Panc1 (cell line): ENCODE data around the gene TACC2. TPM values are rescaled to one million over a fixed set of nuclear protein-coding genes. Genes with fewer than 3 reads are reported as not detected.

Source experiments
- ATAC-seq: fragments of 200-7000 bp; cut with Tn5 transposase; 2 replicates; pipeline ENCODE4 v1.9.1; 2020; ENCODE audit warnings: mild to moderate bottlenecking, moderate library complexity
- BruUV-seq: library from RNA; stranded (reverse); fragments of 400-500 nt; replicated peaks from 2 replicates; lab custom pipeline; 2021; lab: Mats Ljungman, UMichigan
- CTCF ChIA-PET: fragments of 300-600 bp; sonication (Branson Sonifier 250); formaldehyde crosslinking; loops from one replicate; lab custom pipeline; 2022; ENCODE audit warnings: antibody characterized with exemption; lab: Charles Lee
- POLR2A ChIA-PET: fragments of 300-600 bp; sonication (Branson Sonifier 250); formaldehyde crosslinking; loops from one replicate; lab custom pipeline; 2022; ENCODE audit warnings: antibody characterized with exemption; lab: Charles Lee
- DNase-seq: peaks from one replicate; pipeline ENCODE4 v3.0.0-alpha.2; 2010; ENCODE audit warnings: low read depth, low spot score
- H3K27ac ChIP-seq: 2 replicates; pipeline ENCODE4 v1.5.1; 2011; ENCODE audit warnings: mild to moderate bottlenecking, low read length, inconsistent platforms
- H3K27me3 ChIP-seq: fragments of 200-500 bp; sonication (Bioruptor generic); 2 replicates; pipeline ENCODE4 v1.6.0; 2014; ENCODE audit warnings: low read length, inconsistent platforms; ENCODE audit not compliant: control insufficient read depth, insufficient read depth
- H3K36me3 ChIP-seq: fragments of 200-500 bp; sonication (Bioruptor generic); 2 replicates; pipeline ENCODE4 v1.5.1; 2014; ENCODE audit warnings: inconsistent platforms, mild to moderate bottlenecking, low read length, moderate library complexity; ENCODE audit not compliant: control insufficient read depth, insufficient read depth
- H3K4me1 ChIP-seq: 2 replicates; pipeline ENCODE4 v1.5.1; 2011; ENCODE audit warnings: inconsistent platforms, mild to moderate bottlenecking, low read length, moderate library complexity; ENCODE audit not compliant: control insufficient read depth, insufficient read depth
- H3K4me3 ChIP-seq, 2 experiments: 2 replicates each; pipeline ENCODE4 v1.5.1; 2011 to 2012; ENCODE audit warnings: low read depth in 2 of 2, low read length in 2 of 2, mild to moderate bottlenecking in 2 of 2, inconsistent platforms in 1 of 2, moderate library complexity in 1 of 2
- H3K9me3 ChIP-seq: fragments of 200-500 bp; sonication (Bioruptor generic); 2 replicates; pipeline ENCODE4 v1.5.1; 2014; ENCODE audit warnings: low read depth, mild to moderate bottlenecking, inconsistent platforms, low read length, moderate library complexity; ENCODE audit not compliant: control insufficient read depth, insufficient read depth
- POLR2AphosphoS5 ChIP-seq: IDR thresholded peaks from 2 replicates; pipeline ENCODE4 v1.6.1; 2012; ENCODE audit warnings: mild to moderate bottlenecking, low read depth, low read length, moderate library complexity
- SIN3A ChIP-seq: IDR thresholded peaks from 2 replicates; pipeline ENCODE4 v1.6.1; 2012; ENCODE audit warnings: low read depth, mild to moderate bottlenecking, low read length, moderate library complexity, borderline replicate concordance; ENCODE audit not compliant: insufficient read depth
- TCF7L2 ChIP-seq: IDR thresholded peaks from 2 replicates; pipeline ENCODE4 v1.6.1; 2011; ENCODE audit warnings: mild to moderate bottlenecking, low read depth, low read length, inconsistent platforms
- in situ Hi-C: cut with HindIII; loops from 2 replicates; pipeline ENCODE4 v1.10.0; 2016; ENCODE audit warnings: low sequenced_read_pairs, low pct_unique_long_range_greater_than_20kb
- intact Hi-C: fragments of 100-400 bp; cut with micrococcal nuclease; formaldehyde crosslinking; loops from one replicate; pipeline ENCODE4 v1.10.0; 2022; ENCODE audit not compliant: unreplicated experiment
- total RNA-seq: library from RNA; stranded (reverse); gene quantifications from one replicate; pipeline ENCODE4 v1.2.1, GENCODE V29; 2021; ENCODE audit not compliant: unreplicated experiment
- TF ChIP-seq, protein P1 (sequence below): fragments of 450-650 bp; IDR thresholded peaks from 2 replicates; pipeline ENCODE4 v1.5.1; 2017; ENCODE audit warnings: mild to moderate bottlenecking
- TF ChIP-seq, protein P2 (sequence below), 2 experiments: IDR thresholded peaks; 2 replicates each; pipeline ENCODE4 v1.6.1; 2011 to 2012; ENCODE audit warnings: low read depth in 2 of 2, control low read depth in 1 of 2, low read length in 1 of 2, mild to moderate bottlenecking in 1 of 2, moderate library complexity in 1 of 2; ENCODE audit not compliant: insufficient read depth in 1 of 2

Gene TACC2
- total RNA-seq, 1 experiment from 2014 or later: 133 TPM

DNA sequence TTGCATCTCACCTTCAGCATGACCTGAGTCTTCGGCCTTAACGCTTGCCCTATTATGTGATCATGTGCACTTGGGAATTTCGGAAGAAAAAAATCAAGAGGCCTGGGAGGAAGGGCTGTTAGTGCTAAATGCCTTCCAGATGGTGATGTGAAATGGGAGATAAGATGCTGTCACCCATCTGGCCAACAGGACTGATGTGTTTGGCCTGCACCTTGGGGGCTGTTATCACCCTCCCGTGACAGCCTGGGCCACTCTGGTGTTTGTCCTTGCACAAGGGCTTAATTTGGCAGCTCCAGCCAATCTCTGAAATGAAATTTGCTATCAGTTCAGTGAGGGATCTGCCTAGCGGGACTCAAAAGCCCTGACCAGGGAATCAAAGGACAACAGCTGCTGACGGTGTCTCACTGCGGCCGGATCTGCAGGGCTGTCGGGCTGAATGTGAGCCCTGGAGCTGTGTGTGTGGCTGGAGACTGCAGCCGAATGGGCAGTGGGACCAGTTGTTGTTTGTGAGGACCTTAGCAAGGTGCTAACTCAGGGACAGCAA lies 150.7 kb downstream of the TACC2 start:
- Histone ChIP-seq H3K27ac (peak overlapping the region; percentile 93), H3K36me3 (no peaks in the 10 kb centered on the region; the same call in 1 of the 2 replicates), H3K4me3 (0 out of 4 replicates have a peak overlapping the region, but pooled peaks of 1 of the 2 experiments have one; percentile 5), H3K9me3 (peaks cover under 1% of the 10 kb centered on the region; the same call in 1 of the 2 replicates), H3K27me3 (no peaks in the 10 kb centered on the region), H3K4me1 (peaks cover 77% of the 10 kb centered on the region)
- BruUV-seq: no TSS peak
- DNase-seq: no peak
- TF ChIP-seq SIN3A (no peak), POLR2AphosphoS5 (no peak), TCF7L2 (no peak)
- TF ChIP-seq, protein P1, sequence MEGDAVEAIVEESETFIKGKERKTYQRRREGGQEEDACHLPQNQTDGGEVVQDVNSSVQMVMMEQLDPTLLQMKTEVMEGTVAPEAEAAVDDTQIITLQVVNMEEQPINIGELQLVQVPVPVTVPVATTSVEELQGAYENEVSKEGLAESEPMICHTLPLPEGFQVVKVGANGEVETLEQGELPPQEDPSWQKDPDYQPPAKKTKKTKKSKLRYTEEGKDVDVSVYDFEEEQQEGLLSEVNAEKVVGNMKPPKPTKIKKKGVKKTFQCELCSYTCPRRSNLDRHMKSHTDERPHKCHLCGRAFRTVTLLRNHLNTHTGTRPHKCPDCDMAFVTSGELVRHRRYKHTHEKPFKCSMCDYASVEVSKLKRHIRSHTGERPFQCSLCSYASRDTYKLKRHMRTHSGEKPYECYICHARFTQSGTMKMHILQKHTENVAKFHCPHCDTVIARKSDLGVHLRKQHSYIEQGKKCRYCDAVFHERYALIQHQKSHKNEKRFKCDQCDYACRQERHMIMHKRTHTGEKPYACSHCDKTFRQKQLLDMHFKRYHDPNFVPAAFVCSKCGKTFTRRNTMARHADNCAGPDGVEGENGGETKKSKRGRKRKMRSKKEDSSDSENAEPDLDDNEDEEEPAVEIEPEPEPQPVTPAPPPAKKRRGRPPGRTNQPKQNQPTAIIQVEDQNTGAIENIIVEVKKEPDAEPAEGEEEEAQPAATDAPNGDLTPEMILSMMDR: no peak
- TF ChIP-seq, protein P2, sequence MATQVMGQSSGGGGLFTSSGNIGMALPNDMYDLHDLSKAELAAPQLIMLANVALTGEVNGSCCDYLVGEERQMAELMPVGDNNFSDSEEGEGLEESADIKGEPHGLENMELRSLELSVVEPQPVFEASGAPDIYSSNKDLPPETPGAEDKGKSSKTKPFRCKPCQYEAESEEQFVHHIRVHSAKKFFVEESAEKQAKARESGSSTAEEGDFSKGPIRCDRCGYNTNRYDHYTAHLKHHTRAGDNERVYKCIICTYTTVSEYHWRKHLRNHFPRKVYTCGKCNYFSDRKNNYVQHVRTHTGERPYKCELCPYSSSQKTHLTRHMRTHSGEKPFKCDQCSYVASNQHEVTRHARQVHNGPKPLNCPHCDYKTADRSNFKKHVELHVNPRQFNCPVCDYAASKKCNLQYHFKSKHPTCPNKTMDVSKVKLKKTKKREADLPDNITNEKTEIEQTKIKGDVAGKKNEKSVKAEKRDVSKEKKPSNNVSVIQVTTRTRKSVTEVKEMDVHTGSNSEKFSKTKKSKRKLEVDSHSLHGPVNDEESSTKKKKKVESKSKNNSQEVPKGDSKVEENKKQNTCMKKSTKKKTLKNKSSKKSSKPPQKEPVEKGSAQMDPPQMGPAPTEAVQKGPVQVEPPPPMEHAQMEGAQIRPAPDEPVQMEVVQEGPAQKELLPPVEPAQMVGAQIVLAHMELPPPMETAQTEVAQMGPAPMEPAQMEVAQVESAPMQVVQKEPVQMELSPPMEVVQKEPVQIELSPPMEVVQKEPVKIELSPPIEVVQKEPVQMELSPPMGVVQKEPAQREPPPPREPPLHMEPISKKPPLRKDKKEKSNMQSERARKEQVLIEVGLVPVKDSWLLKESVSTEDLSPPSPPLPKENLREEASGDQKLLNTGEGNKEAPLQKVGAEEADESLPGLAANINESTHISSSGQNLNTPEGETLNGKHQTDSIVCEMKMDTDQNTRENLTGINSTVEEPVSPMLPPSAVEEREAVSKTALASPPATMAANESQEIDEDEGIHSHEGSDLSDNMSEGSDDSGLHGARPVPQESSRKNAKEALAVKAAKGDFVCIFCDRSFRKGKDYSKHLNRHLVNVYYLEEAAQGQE (IDR thresholded peaks at IDR 0.05; ENCODE audit: insufficient read depth in 1 of 2, low read depth in 2 of 2, low read length in 1 of 2): no peak
- intact Hi-C loops (no loop called here), in situ Hi-C loops (no loop called here)
- ATAC-seq: no peak
- POLR2A ChIA-PET: interaction anchor here (0.5 to 0.7 kb wide), 3 partner anchors 9 to 78 kb away, joined by 6 to 8 read pairs (median 7); no protein-coding TSS in a partner anchor
- CTCF ChIA-PET: no interaction called here

DNA sequence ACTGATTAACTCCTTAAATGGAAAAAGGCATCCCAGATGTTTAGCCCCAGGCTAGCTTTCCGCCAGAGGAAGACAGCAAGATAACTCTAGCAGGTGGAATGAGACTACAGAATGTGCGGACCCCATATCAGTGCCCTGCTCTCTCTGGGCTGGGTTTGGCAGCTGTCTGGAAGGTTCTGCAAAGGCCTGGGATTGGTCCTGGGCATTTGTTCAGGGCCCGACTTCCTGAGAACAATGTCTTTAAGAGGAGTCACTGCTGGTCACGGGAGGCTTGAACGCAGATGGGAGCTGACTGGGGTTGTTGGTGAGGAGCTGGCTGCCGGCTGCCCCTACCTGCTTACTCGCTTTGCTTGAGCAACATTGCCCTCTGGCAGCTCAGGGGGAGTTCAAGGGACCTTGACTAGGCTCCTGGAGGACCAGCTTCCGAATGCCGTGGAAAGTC lies 151.5 kb downstream of the TACC2 start:
- H3K4me1 ChIP-seq: peaks cover 69% of the 10 kb centered on the region
- DNase-seq: no peak
- peak overlapping the region in 1 of 2 experiments; percentile 41; a peak in 2 of 4 replicates for H3K4me3 ChIP-seq
- POLR2A ChIA-PET: interaction anchor here (0.6 to 0.7 kb wide), 2 partner anchors 9 to 79 kb away, joined by 7 to 8 read pairs; no protein-coding TSS in a partner anchor
- in situ Hi-C loops: no loop called here
- TF ChIP-seq POLR2AphosphoS5: no peak
- no peak for TF ChIP-seq SIN3A
- TF ChIP-seq, protein P1: no peak; the same call in 1 of the 2 replicates
- BruUV-seq: no TSS peak
- intact Hi-C loops: no loop called here
- no peaks in the 10 kb centered on the region for H3K27me3 ChIP-seq
- no peaks in the 10 kb centered on the region; the same call in 1 of the 2 replicates for H3K36me3 ChIP-seq
- CTCF ChIA-PET: interaction anchor here (0.6 to 1.5 kb wide), 3 partner anchors 27 to 110 kb away, joined by 3 to 14 read pairs (median 5); no protein-coding TSS in a partner anchor
- H3K27ac ChIP-seq: peak overlapping the region; percentile 93
- peak; percentile 67 for ATAC-seq
- peaks cover 3% of the 10 kb centered on the region; the same call in 1 of the 2 replicates for H3K9me3 ChIP-seq
